ENCODE results near the gene MSL3B.
A peak's percentile ranks its signal among the peaks of the same experiment; 100 is the strongest.
"Not testable (repeated sequence)": the region's sequence is repeated elsewhere in the genome, so short reads cannot be mapped to it uniquely, and the experiment has no call there.

MSL3B gene

DNA sequence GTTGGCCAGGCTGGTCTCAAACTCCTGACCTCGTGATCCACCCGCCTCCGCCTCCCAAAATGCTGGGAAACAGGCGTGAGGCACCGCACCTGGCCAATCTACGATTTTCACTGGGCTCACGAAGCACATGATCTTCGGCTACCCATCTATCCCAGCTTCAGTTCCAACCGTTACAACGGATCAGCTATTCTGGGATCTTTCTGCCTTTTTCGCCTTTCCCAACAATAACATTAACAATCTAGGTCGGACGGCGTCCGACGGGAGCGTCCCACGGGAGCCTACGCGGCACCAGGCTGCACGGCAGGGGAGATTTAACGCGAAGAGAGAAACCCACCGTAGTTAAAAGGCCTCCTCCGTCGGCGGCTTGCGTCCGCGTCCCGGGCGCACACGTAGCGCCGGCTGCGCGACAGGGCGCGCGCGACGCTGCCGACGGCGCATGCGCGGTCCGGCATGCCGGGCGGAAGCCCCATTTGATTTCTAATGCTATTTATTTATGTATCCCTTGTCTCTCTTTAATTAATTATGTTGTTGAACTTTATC lies at the start of gene MSL3B:
TSS of gene MSL3B (minus strand) at position 394 of the 540 bp plus-strand sequence.
- DNase-seq: peak; percentile 43

DNA sequence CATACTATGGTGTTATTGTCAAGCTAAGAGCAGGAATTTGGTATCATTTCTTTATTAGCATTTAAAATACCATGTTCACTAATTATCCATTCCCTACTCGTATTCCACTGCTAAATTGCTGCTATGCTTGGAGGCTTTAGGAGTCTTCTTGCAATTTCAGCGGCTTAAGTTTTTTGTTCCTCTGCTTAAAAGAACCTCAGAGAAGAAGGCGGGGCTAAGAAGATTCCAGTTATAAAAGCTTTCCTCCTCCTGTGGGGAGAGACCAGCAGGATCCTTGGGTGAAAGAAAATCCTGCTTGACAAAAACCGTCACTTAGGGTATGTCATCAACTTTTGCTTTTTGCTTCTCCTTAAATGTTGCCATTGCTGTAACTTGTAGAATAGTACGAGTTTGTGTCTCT lies 48.9 kb upstream of the MSL3B start, which contains the start of gene TRPM8:
TSS of gene TRPM8 (plus strand) at position 258 of the 400 bp plus-strand sequence. CDS start 9,165 bp downstream, outside the sequence.
- no peak for DNase-seq

DNA sequence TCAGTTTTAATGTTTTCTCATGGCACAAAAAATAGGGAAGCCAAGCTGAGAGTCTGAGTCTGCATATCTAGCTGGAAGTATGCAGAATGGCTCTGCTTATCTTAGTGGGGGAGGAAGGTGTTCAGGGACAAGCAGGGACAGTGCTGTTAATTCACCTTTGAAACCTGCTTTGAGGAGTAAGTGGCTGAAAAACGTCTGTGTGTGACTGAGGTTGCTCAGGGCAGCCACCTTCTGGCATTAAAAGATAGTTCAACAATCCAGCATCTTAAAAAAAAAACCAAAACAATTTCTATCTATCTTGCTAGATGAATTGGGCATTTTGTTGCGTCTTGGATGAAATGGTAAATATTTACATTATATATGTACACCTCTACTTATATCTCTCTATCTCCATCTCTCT lies 46.9 kb upstream of the MSL3B start:
- no peak for DNase-seq

DNA sequence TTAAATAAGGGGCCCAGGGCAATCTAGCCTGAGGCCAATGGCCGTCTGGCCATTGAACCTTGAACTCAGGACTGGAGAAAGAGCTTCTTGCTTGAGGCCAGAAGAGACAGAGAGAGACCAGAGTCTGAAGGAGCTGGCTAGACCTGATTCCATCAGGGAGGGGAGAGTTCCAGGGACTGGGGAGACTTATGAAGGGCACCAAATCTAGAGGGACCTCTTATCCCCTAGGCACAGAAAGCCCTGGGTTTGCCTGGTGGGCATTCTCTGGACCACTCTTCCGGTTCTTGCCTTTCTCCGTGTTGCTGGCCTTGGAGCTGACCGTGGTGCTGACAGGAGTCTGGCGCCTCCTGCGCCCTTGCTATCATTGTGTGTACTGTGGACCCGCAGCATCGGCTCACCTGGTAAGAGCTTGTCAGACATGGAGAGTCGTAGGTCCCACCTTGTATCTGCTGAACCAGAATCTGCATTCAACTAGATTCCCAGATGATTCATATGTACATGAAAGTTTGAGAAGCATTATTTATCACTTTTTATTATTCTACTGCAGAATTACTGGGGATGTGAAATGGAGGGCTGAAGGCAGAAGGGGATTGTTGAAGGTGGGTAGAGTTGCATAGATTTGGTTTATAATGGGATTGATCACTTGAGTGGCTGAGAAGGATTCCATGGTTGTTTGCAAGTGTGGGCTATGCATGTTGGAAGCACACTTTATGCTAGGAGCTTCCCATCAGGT lies 44.7 kb upstream of the MSL3B start:
- DNase-seq: peak; percentile 6

DNA sequence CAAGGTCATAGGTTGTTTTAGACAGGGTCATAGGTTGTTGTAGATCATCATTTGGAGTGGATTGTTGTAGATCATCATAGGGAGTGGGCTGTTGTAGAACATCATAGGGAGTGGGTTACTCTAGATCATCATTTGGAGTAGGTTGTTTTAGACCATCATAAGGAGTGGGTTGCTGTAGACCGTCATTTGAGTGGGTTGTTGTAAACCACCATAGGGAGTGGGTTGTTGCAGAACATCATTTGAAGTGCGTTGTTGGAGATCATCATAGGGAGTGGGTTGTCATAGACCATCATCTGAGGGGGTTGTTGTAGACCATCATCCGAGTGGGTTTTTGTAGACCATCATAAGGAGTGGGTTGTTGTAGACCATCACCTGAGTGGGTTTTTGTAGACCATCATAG lies 39.4 kb upstream of the MSL3B start:
- DNase-seq: no peak

DNA sequence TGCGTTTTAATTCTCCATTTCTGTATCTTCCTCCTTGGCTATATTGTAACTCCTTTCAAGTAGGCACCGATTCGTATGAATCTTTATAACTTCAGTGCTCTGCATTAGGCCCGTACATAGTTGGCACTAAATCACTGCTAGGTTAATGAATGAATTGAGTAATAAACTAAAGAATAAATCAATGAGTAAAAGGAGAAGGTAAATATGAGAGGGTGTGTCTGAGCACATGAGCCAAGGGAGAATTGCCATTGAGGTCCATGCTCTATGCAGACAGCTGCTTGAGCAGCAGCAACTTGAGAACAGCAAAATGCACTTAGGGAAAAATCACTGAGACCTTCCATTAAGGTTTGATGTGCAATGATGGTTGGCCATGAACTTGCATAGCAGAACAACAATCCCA lies 37.8 kb upstream of the MSL3B start:
- no peak for DNase-seq

DNA sequence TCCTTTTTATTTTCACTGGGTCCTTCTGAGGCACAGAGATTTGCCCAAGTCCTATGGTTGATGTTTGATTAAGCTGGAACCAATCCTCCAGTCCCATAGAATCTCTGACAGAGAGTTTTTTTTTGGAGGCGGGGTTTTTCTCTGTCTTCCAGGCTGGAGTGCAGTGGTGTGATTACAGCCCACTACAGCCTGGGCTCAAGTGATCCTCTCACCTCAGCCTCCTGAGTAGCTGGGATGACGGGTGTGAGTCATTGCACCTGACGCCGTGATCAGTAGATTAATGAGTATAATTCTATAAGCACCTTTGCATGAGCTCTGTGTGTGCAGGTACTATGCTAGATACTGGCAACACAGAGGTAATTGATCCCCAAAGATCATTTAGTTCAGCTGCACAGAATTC lies 33.7 kb upstream of the MSL3B start:
- DNase-seq: no peak

DNA sequence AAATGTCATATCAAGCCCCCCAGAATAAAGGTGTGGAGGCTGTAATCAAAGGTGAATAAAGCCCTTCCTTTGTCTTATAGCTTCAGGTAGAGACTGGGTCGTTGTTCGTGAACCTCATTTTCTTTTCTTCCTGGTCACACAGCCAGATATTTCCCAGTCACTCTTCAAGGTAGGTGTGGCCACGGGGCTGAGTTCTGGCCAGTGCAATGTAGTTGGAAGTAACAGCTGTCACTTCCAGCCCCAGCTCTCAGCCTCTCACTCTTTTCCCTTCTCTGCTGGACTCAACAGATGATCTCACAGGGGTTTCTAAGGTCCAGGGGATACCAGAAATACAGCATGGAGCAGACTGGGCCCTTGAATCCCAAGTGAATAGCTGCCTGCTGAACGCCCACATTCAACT lies 33.2 kb upstream of the MSL3B start:
- no peak for DNase-seq

DNA sequence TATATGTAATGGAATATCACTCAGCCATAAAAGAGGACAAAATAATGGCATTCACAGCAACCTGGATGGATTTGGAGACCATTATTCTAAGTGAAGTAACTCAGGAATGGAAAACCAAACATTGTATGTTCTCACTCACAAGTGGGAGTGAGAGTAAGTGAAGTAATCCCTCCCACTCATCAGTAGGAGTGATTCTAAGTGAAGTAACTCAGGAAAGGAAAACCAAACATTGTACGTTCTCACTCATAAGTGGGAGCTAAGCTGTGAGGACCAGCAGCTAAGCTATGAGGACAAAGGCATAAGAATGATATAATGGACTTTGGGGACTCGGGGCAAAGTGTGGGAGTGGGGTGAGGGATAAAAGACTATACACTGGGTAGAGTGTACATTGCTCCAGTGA lies 28.1 kb upstream of the MSL3B start:
- not testable (repeated sequence) for DNase-seq

DNA sequence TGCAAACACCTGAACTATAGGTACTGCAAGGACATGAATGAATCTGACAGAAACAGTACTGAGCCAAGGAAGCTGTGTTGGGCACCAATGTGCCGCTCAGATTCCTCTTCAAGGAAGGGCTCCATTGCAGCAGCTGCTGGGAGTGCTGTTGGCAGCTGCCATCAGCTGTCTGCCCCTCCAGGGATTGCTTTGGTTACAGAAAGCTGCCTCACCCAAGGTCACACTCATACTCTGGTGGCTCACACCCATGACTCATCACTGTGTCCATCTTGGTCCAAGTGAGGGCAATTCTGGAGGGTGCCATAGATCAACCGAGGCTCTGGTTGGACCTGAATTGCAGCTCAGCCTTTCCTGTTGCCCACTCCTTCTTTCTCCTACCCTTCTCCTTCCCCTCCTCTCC lies 24.6 kb upstream of the MSL3B start:
- DNase-seq: no peak

DNA sequence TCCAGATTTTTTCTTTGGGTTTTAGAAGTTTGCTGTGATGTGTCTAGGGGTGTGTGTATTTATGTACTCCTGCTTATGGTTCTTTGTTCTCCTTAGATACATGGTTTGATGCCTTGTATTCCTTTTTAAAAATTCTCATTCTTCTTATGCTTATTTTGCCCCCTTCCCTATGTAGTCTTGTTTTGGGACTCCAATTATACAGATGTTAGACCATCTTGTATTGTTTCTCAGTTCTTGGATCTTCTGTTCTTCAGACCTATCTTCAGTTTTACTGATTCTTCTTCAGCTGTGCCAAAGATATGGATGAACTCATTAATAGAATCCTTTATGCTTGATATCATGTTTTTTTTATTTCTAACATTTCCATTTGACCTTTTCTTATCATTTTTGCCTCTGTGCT lies 14.2 kb upstream of the MSL3B start:
- DNase-seq: no peak

DNA sequence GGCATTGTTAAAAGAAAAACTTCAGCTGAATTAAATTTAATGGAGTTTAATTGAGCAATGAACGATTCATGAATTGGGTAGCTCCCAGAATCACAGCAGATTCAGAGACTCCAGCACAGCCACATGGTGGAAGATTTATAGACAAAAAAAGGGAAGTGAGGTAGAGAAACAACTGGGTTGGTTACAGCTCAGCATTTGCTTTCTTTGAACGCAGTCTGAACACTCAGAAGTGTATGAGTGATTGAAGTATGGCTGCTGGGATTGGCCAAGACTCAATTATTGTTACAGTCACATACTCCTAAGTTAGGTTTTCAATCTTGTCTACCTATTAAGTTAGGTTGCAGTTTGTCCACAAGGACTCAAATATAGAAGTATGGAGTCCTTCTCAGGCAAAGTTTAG lies 3.9 kb upstream of the MSL3B start:
- DNase-seq: not testable (repeated sequence)

DNA sequence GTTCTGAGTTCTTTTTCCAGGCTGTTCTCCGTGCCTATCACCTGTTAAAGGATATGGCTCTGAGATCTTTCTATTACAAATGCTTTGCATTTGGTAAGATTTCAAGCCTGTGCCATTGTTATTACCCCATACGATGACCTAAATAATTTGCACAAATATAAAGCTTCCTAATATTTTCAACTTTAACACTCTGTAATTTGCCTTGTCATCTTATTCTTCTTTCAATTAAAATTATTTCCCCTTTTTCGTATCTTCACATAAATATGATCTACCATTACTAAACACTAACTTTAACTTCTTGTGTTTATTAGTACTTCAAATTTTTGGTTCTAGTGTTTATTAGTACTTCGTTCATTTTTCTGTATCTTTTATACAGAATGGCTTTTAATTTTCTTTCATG lies 3.2 kb upstream of the MSL3B start:
- DNase-seq: no peak

DNA sequence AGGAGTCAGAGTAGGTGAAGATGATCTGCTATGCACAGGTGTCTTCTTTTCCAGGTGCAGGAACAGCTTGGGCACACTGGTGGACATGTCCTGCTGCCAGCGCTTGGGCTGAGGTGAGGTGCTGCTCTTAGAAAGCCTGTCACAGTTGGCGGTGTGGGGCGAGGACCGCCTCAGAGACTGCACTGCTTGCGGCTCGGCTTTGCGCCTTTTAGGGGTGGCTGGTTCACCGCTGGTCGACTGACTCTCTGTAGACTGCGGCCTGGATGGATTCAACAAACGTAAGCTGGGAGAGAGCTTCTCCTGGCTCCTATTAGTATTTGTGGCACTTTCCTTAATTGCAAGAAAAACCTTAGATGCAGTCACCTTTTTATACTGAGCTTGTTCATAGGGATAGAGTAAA lies 1.7 kb downstream of the MSL3B start:
- no peak for DNase-seq

DNA sequence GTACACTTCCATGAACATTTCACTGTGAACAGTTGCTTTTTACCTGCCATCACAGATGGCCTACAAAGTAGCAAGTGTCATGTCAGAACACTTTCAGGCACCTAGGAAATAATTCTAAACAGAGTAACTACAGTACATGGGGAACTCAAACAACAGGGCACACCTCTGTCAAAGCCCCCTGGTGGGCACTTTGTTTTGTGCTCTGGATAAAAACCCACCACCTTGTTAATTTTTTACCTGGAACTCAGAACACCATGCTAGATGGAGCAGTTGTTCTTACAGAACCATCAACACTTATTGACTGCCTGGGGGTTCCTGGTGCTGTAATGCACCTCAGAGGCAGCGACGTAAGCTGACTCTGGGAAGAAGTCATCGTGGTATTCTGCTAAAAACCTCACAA lies 2.3 kb downstream of the MSL3B start:
- DNase-seq: no peak

DNA sequence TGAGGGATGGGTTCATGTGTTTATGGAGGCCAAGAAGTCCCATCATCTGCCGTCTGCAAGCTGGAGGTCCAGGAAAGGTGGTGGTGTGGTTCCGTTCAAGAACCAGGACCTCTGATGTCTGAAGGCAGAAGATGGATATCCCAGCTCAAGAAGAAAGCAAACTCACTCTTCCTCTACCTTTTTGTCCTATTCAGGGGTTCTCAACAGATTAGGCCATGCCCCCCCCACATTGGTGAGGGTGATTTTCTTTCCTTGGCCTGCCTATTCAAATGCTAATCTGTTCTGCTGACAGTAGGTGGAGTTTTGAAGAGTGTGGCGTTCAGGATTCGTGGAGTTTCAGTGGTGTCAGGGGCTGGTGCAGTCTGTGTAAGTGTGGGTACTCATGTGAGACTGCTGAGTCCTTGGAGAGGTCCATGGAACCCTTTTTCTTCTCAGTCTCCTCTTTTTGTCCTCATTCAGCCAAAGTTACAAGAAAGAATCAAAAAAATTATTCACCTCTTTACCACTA lies 5.9 kb downstream of the MSL3B start:
- DNase-seq: no peak

DNA sequence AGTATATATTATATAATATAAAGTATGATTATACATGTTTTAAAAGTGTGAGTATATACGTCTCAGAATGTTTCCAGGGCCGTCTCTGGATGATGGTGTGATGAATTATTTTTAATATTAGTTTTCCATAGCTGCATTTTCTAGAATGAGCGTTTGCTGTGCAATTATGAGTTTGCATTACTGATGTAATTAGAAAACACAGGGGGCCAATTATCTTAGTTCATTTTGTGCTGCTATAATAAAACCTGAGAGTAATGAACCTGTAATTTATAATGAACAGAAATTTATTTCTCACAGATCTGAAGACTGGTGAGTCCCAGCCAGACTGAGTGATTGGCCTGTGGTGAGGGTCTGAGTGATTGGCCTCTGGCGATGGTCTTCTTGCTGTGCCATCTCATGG lies 9.9 kb downstream of the MSL3B start:
- DNase-seq: no peak

DNA sequence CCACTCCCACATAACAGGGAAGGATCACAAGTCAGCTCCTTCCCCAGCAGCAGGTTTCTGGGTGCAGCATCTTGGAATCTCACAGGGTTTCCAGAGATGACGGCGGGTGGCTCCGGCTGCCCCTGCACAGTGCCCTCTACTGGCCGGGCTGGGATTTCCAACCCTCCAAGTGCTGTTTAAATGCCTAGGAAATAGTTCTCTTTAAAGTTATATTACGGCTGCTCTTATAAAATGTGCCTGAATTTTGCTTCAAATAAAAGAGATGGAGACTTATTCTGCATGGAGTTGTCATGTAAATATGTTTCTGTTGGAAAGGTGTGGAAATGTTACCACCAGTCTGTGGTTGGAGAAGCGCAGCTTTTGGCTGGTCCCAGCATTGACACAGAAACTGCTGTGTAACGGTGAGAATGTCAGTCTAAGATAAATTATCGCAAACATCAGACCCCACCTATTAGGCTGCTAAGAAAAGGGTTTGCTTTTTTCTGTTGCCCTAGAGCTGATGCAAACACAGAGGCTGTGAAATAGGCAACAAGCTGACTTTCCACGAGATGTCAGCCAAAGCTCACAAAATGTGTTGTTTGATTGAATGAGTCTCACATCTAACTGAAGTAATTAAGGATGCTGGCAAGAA lies 10.6 kb downstream of the MSL3B start:
- peak; percentile 55 for DNase-seq

DNA sequence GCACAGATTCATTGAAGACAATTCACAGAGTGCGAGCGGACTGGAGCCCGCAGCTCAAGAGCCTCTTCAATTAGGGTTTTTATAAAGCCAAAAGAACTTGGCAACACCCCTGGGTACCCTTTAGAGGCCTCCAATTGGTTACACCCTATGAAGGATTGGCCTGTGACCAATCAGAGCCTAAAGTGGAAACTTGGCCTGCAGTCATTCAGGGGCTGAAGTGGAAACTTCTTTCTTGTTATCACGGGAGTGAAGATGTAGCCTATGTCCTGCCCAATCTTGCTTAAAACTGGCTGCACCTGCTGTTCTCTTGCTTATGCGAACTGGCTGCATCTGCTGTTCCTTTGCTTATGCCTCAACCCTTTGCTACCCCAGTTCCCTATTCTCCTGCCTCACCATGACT lies 12.0 kb downstream of the MSL3B start:
- no peak for DNase-seq

DNA sequence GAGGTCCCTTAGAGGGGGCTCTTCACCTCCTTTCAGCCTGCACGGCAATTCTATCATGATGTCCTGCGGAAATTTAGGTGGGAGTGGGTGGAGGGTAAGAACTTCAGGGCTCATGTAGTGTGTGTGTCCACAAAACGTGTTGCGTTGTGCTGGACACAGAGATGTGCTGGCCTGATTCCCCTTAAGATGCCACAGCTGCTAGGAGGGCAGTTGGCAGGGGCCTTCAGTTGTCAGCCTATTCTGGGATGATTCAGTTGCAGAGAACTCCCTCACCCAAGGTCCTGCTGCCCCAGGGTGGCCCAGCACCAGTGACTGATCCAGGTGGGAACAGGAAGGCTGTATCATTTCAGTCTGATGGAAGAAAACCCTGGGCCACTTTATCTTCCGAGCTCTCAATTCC lies 12.8 kb downstream of the MSL3B start:
- no peak for DNase-seq

DNA sequence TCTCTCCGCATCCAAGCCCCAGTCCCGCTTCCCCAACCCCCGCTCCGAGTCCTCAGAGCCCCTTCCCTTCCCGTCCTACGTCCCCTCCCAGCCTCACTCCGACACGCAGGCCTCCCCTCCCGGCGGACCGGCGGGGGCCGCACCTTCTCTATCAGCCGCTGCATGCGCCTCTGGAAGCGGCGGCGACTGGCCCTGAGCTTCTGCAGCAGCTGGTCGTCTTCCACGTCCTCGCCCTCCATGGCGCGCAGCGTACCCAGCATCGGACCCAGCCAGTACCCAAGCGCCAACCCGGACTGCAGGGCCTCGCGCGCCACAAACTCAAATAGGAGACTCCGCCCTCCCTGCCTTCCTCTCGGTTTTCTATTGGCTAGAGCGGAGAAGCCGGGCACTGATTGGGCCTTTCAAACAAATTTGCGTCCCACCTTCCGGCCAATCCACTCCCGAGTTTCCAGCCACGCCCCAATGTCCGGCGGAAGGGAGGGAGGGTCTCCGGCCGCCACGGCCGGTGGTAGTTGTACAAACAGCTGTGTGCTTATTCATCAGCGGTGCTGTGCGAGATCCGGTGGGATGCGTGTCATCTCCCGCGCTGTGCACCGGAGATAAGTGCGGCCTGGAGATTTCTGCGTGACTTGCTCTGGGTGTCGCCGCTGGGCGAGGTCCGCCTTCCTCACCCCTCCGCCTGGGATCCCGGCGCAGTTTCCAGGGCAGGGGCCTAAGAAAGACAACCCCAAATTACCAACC lies 13.8 kb downstream of the MSL3B start, which contains the start of gene HJURP:
TSS of gene HJURP (minus strand) at position 295 of the 741 bp plus-strand sequence. CDS start at position 260, 35 bp downstream.
- DNase-seq: peak; percentile 94

DNA sequence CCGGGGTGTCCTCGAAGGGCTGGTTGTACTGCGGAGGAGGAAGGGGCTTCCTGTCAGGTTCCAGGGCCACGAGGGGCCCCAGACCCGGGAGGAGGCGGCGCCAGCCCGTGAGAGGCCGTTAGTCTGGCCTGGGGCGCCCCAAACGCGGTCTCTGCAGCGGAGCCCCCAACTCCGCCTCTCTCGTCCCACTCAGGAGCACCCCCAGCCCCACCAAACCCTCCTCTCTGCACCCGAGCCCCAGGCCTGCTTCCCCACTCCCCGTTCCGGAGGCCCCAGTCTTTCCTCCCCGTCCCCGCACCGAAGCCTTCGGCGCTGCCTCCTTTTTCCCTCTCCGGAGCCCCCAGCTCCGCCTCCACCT lies 14.3 kb downstream of the MSL3B start:
- no peak for DNase-seq

DNA sequence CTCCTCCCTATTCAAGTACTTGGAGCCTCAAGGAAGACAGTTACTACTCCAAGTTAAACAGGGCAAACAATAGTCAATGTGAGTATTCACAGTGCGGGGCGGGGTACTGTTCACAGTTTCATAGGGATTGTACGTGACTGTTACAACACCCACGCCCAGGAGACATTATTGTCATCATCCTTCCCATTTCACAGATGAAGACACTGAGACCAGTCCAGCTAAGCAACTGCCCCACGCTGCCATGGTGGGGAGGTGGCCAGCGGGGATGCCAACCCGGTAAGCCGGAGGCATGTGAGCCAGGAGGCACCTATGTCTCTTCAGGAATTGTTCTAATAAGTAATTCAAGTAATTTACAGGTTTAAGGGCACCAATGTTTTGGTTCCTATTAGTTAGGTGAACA lies 14.8 kb downstream of the MSL3B start:
- no peak for DNase-seq

DNA sequence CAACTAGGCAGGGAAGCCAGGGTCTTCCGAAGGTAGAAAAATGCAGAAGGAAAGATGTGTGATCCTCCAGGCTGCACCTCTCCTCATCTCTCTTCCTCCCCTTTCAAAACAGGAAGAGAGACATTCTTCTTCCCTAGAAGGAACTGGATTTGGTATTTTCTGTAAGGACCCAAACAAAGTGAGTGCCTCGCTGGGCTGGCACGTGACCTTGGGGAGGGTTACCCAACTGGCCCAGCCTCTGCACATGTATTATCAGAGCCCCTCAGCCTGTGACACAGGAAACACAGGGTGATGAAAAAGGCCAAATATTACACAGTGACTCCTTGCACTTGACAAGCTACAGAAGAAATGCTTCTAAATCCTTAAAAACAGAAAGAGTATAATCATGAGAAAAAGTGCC lies 16.1 kb downstream of the MSL3B start:
- no peak for DNase-seq

All from stimulated activated CD4-positive, alpha-beta T cell treated with anti-CD3 and anti-CD28 coated beads, Interleukin-1b, Interleukin-23, amount 100 ng/mL, for 48 hours (primary cell).